DMS 273 (cell line): ENCODE data around the gene KRTAP10-12.

Experiments
- DNase-seq: peaks from one replicate; lab custom pipeline; 2025; ENCODE audit not compliant: unreplicated experiment; lab: John Stamatoyannopoulos, UW

The KRTAP10-12 gene

DNA sequence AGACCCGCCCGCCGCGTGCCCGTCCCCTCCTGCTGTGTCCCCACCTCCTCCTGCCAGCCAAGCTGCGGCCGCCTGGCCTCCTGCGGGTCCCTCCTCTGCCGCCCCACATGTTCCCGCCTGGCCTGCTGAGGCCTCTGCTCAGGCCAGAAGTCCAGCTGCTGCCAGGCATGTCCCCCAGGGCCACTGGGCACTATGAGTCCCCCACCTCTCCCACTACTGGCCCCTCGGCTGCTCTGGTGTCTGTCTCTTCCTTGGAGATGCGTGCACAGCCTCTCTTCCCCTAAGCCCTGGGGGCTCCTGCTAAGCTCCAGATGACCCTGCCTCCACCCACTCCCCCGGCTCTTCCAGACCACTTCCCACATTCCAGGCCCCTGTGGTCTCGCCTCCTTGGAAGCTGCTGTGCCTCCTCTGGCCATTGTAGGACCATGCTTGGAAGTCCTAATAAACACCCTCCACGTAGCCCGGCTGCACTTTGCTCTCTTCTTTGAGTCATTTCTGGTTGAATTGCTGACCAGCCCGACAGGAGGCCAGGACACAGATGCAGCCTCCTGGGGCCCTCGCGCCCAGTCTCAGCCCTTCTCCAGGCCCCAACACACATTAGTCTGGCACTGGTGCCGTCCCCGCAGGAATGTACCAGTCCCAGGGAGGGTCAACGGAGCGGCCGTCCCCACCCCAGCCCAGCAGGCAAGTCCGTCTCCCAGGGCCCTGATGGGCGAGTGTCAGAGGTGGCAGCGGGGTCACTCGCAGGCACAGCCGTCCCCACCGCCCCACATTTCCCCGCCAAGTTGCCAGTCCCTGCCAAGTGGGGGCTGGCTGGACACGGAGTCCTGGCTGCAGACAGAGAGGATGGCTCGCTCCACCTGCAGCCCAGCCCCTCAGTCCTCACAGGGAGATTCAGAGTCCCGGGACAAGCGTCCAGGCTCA lies 1.1 kb downstream of the KRTAP10-12 start:
- DNase-seq: no peak

DNA sequence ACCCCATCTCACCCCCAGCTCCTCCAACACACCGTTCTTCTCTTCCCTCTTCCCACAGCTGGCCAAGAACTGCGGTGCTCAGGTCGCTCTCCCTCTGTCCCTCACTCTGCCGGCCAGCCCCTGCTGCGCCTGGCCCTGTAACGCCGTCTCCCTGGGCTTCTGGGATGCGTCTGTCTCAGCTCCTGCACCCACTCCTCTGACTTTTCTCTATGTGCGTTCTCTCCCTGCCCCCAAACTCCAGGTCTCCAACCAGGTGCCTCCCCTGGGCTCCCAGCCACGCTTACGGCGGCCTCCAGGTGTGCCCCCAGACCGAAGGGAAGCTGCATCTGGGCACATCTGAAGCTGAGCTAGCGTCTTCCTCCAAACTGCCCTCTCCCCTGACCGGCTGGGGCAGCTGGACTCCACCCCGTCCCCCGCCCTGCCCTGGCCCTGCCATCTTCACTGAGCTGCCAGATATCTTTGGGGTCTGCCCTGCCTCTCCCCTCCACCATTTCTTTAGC lies 2.6 kb downstream of the KRTAP10-12 start:
- DNase-seq: no peak

DNA sequence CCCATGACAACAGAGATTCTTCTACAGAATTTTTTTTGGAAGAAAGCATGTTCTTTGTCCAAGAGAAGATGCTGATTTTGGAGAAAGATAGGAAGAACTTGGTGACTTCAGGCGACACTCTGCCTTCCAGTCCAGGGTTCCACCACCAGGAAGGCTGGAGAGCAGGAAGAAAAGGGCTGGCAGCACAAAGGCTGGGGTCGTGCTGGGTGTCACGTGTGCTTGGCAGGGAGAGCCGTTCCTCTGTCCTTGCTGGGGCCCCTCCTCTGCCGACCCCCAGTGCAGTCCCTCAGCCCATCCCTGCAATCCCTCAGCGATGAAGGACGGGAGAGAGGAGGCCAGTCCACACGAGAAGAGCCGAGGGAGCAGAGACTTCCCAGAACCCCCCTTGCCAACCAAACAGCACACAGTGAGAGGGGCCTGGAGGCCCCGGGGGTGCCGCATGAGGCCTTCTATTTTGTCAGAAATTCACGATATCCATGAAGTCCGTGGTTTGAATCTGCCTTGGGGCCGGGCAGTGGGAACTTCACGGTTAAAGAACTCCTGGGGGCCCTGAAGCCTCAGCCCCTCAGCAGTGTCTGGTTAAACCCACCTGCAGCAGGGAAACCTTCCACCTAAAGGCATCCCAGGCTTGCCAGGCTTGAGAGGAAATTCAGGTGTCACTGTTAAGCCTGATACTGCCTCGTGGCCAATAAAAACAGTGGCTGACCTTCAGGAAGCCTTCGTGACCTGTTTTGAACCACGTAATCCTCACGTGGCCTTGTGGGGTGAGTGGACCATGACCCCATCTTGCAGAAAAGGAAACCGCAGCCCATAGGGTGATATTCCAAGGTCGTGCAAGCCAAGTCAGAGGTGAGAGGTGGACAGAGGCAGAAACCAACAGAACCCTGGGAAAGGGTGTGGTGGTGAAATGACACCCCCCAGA lies 3.4 kb downstream of the KRTAP10-12 start:
- DNase-seq: no peak

DNA sequence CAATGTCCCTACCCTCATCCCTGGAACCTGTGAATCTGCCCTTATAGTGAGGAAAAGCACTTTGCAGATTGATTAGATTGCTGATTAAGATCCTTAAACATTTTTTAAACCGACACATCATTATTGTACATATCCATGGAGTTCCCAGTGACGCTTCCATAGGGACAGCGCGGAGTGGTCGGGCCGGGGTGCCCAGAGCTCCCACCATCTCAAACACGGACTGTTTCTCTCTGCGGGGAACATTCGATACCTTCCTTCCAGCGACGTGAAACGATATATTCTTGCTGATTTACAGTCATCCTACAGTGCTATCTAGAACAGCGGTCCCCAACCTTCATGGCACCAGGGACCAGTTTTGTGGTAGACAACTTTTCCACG lies 4.0 kb downstream of the KRTAP10-12 start:
- DNase-seq: no peak

DNA sequence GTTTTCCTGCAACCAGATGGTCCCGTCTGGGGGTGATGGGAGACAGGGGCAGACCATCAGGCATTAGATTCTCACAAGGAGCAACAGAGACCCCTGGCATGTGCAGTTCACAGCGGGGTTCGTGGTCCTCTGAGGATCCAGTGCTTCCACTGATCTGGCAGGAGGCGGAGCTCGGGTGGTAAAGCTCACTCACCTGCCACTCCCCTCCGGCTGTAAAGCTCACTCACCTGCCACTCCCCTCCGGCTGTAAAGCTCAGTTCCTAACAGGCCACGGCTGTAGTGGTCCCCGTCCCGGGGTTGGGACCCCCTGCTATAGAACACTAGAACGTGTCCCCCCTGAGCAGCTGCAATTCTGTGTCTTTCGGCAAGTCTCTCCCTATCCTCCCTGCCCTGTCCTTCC lies 4.6 kb downstream of the KRTAP10-12 start:
- peak; percentile 70 for DNase-seq

DNA sequence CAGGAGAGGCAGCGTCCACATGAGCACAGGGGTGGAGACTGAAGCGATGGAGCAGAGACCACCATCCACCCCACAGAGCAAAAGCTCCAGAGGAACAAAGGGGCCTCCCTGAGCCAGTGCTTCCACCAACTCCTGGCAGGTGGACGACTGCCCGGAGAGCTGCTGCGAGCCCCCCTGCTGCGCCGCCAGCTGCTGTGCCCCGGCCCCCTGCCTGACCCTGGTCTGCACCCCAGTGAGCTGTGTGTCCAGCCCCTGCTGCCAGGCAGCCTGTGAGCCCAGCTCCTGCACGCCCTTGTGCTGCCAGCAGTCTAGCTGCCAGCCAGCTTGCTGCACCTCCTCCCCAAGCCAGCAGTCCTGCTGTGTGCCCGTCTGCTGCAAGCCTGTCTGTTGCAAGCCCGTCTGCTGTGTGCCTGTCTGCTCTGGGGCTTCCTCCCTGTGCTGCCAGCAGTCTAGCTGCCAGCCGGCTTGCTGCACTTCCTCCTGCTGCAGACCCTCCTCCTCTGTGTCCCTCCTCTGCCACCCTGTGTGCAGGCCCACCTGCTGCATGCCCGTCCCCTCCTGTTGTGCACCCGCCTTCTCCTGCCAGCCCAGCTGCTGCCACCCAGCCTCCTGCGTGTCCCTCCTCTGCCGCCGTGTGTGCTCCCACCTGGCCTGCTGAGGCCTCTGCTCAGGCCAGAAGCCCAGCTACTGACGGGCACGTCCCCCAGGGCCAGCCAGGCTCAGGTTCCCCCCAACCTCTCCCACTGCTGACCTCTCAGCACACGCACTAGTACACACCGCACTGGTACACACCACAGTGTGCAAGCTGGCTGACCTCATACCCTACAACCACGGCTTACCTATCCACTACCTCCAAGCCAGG lies 5.4 kb downstream of the KRTAP10-12 start:
- DNase-seq: peak; percentile 76

DNA sequence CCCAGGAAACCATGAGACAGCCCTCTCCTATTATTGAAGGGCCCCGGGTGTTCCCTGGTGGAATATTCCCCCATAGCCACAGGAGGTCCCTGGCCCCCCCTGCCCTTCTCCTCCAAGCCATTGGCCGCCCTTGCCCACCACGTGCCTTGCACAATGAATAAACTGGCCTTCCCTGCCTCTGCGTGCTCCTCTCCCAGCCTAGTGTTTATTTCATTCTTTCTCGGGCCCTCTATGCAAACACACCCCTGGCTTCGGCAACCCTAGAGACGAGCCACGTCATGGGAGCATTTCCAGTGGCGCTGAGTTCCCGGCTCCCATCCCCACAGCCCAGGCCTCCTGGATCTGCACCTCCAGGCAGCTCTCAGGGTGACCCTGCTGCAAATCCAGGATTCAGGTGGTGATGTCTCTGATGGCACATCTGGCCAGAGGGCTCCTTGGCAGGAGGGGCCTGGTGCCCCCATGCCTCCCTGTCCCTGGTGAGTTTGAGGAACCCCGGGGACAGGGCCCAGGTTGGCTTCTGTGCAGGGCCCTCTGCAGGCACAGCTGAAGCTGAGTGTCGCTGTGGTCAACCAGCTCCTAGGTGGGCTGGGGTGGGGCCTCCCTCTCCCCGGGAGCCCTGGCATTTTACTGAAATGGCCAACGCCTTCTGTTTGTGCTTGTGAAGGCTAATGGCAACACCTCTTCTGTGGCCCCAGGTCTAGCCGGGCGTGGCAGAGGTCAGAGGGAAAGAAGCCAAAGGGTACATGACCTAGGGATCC lies 6.2 kb downstream of the KRTAP10-12 start:
- no peak for DNase-seq

DNA sequence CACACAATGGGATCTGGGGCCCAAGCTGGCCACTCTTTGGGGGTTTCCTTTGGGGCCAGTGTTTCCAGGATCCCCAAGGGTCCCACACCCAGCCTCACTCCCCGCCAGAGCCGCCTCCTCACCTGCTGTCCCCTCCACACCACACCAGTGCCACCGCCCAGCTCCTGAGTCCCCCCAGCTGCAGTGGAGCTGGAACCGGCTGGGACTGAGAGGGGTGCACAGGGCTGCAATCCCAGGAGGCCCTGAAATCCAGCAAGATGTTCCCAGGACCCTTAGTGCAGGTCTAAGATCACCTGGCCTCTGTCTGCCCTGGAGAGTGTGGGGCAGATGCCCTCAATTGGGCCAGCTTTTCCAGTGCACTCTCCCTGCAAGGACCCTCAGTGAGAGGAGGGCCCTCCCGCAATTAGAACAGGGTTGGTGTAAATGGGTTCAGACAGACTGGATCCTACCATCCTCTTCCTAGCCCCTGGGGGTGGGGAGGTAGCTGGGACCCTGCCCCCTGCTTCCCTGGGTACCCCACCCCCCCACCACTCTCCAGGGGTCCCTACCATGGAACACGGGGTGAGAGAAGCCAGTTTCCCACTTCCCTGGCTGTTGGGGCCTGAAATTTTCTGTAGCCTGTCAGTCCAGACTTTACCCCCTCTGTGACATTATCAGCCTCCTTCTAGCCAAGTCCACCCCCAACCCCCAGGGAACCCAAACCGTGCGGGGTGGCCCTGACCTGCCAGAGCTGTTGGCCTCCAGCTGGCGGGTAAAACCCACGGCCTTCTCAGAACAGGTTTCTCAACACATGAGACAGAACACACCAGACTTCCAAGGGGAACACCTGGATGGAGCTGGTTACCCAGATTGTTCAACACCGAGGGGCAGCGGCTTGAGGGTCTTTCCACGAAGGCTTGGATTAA lies 7.0 kb downstream of the KRTAP10-12 start:
- DNase-seq: no peak

DNA sequence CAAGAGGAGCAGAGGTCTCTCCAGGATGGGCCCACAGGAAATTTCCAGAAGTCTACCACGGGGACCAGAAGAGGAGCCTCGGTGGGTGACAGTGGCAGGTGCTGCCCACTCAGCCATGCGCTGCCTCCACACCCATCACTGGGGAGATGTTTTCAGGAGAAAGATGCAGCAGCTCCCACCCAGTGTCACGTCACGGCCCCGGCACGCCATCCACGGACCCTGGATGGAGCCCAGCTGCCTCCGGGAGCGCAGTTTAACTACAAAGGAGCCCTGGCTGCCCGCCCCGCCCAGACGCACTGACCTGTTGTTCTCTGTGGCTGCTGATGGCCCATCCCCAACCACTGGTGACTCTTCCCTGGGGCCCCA lies 7.6 kb downstream of the KRTAP10-12 start:
- no peak for DNase-seq

DNA sequence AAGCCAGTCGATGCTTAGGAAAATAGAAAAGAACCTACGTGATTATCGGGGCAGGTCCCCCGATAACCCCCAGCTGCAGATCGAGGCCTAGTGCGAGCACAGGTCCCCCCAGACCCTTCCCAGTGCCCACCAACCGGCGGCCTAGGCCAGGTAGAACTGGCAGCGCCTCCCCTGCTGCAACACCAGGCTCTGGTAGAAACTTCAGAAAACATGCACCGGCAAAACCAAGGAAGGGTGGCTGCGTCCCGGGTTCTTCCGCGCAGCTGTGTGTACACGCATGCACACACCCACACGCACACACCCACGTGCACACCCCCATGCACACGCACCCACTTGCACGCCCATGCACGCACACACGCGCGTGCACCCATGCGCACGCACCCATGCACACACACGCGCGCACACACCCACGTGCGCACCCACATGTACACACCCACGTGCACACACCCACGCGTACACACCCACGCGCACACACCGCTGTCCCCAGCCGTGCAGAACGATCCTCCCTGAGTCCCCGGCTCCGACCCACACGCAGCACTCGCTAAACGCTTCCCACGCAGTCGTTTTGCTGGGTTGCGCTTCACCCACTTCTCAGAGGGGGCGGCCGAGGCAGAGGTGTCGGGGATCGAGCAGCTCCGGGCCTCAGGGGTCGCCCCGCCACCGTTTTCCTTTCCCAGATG lies 9.2 kb downstream of the KRTAP10-12 start:
- no peak for DNase-seq

DNA sequence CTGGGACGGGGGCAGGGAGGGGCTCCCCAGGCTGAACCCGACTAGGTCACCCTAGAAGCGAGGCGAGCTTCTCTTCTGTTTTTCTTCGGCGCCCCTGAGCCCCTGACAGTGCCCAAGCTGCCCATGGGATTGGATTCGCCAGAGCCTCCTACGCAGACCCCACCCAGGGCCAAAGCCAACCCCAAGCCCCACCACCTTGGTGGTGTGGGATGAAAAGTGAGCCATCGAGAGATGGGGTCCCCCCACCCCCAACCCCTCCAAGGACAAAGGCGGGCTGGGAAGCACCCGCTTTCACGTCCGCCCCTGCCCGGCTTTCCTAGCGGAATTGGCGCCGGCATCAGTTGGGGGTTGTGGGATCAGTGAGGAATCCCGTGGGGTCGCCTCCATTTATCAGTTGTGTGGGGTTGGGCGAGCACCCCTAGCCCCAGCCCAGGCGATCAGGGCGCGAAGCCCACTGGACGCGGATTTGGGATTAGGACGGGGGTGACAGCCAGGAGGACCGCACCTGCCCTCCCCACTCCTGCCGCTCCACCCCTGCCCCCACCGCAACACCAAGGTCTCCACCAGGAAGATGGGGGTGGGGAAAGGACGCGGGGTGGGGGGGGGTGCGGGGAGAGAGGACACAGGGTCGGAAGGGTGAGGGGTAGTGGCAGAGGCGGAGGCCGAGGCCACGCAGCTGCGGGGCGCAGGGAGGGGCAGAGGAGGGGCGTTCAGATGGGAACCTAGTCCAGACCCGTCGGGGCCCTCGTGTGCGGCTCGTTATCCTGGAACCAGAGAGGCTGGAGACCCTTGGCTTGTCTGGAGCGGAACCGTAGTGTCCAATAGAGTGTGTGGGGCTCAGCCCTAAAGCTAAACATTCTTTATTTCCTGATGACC lies 10.0 kb downstream of the KRTAP10-12 start:
- DNase-seq: no peak

DNA sequence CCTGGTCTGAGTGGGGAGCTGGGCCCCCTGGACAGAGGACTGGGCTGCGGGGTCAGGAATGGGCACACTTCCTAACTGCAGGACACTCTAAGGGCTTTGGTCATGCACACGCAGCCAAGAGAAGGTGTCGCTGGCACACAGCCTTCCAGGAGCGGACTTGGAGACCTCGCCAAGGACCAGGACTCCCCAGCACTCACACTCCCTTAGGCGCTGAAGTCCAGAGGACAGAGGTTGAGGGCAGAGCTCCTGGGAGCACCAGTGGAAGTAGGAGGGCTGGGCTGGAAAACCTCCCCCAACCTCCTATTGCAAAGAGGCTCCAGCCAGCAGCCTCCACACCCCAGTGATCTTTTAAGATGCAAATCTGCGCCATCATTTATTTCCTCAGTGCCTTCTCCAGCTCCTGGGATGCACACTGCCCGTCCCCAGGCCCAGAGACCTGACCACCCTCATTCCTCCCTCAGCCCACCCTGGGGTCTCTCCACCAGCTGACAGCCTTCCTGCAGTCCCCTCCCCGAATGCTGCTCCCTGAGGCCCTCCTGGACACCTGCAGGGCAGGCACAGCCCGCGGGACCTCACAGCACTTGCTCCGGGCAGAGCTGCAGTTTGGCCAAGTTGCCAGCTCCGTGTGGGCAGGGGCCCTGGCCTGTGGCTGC lies 11.4 kb downstream of the KRTAP10-12 start:
- no peak for DNase-seq

DNA sequence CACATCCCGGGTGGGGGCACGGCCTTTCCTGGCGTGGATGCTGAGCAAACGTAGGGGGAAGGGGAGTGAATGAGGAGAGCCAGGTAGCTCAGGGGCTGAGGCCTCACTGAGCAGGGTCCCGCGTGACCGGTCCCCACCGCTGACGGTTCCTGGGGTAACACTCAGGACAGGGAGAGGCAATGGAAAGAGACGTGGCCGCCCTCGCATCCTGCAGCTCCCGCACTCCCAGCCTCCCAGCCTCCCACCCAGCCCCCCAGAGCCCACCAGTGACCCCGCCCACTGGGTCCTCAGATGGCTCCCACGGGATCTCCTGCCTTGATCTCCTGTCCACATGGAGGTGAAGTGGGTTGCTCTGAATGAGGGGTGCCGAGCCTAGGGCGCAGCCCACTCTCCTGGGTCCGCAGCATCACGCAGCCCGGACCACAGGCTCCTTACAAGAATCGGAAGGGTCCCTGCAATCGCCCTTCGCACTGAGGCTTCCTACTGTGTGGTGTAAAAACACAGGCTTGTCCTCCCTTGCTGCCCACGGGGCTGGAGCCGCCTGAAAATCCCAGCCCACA lies 12.0 kb downstream of the KRTAP10-12 start:
- no peak for DNase-seq

DNA sequence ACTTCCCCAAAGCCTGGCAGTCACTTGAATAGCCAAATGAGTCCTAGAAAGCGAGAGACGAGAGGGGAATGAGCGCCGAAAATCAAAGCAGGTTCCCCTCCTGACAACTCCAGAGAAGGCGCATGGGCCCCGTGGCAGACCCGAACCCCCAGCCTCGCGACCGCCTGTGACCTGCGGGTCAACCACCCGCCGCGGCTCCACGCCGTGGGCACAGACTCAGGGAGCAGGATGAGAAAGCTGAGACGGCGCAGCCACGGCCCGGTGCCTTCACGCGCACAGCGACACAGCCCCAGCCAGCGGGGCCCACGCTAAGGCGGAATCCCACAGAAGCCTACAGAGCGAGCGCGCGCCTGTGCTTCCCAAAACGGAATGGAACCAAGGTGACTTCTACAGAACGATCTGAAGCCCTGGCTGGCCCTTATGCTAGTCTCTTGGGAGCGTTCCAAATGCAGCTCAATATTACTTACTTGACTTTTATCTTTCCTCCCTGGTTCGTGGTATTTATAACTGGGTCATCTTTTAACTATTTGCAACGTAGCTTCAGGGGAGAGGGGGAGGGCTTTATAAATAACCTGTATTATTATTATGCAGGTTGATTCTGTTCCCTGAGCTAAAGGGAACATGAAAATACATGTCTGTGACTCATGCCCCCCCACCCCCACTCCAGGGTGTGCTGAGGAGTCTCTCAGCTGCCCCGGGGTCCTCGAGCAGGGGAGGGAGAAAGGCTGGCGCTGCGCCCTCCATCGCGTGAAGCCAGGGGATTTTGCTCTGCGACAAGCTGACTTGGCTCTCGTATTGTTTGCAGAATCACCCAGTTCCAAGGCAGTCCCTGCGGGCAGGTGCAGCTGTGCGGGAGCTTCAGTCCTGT lies 12.7 kb downstream of the KRTAP10-12 start:
- peak; percentile 51 for DNase-seq

DNA sequence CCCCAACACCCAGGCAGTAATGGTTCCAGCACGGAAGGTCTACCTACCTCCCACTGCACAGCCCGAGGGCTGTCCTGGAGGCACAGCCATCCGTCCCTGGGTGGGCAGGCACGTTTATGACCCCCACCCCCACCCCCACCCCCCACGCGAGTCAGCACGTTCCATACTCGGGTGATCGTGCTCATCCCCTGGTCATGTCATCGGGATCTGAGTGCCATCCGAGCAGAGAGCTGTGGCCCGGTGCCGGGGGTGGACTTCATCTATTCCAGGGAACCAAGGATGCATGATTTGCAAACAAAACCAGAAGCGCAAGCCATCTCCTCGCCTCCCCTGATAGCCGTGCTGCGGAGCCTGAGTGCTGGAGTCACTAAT lies 13.3 kb downstream of the KRTAP10-12 start:
- no peak for DNase-seq
